GM19463 (cell line): Measurements from ENCODE around the gene PPA1.
"Not testable (repeated sequence)": the region's sequence is repeated elsewhere in the genome, so short reads cannot be mapped to it uniquely, and the experiment has no call there.

Source experiments
- ATAC-seq: cut with Tn5 transposase; IDR thresholded peaks from one replicate; pipeline ENCODE4 v1.9.1; 2021; ENCODE audit warnings: mild to moderate bottlenecking, moderate library complexity; ENCODE audit not compliant: unreplicated experiment

PPA1 gene

GRCh38 chr10:70175516-70175915 is 57.7 kb downstream of the PPA1 start:
- no peak for ATAC-seq

DNA sequence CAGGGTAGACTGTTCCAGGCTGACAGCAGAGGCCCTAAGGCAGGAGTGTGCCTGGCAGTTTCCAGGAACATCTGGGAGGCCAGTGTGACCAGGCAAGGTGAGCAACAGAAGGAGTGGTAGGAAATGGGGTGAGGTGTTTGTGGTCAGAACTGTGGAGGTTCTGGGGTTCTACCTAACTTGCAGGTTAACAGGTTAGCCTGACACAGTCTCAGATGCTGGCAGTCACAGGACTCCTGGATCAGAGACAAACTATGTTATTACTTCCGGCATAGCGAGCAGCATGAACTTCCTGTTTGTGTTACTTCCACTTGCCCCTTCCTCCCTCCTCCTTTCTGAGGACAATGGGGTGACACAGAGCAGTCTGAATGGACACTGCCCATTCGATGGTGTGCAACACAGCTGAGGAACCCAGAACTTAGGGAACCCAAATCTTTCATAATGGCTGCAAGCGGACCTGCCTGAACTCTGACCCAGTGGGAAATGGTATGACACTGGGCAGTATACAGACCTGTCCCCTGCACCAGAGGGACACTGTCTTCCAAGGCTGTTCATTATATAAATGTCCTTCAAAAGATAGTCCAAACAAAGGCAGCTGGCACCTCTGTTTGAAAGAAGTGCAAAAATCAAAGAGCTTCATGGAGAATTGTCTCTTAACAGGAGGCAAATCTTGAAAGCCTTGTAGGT is 59.0 kb downstream of the PPA1 start:
- ATAC-seq: no peak

DNA sequence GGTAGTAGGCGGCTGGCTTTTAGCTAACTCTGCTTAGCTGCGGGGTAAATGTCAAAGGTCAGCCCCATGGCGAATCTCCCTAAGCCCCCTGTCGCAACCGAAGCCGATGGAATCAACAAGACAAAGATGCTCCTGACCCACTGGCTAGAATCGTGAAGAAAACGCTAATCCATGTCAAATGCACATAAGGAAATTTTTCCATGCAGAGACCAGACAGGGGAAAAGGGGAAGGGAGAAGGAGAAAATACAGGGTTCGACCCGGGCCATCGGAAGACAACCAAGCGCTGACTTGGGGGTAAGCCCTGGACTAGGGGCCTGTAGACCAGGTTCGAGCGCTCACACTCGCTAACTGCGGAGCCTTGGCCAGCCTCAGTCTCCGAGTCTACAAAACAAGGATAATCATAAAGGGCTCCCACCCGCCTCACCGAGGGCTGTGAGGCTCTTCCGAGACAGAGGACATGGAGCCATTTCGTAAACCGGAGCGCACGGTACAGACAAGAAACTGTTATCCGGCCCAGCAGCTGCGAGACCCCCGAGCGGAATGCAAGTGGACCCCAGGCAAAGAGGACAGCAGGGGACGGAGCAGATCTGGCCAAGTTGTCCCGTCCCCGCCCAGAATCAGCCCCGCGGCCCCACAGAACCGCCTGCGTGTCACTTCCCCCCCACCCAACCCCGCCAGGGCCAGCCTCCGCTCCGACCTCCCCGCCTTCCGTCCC is 63.4 kb downstream of the PPA1 start:
- no peak for ATAC-seq

GRCh38 chr10:70169011-70169410 is 64.2 kb downstream of the PPA1 start:
- no peak for ATAC-seq

DNA sequence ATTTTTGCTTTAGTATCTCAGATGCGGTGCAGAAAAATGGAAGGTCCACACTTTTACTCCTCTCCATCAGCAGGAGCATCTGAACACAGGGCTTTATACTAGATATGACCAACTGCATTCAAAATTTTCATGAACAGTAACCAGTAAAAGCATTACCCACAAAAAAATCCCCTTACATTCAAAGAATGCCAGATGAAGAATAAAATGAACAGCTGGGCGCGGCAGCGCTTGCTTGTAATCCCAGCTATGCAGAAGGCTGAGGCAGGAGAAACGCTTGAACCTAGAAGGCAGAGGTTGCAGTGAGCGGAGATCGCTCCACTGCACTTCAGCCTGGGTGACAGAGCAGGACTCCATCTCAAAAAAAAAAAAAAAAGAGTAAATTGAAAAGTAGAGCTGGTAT is 66.0 kb downstream of the PPA1 start:
- no peak for ATAC-seq

GRCh38 chr10:70166394-70166793 is 66.8 kb downstream of the PPA1 start:
- no peak for ATAC-seq

GRCh38 chr10:70164163-70164562 is 69.1 kb downstream of the PPA1 start:
- ATAC-seq: no peak

DNA sequence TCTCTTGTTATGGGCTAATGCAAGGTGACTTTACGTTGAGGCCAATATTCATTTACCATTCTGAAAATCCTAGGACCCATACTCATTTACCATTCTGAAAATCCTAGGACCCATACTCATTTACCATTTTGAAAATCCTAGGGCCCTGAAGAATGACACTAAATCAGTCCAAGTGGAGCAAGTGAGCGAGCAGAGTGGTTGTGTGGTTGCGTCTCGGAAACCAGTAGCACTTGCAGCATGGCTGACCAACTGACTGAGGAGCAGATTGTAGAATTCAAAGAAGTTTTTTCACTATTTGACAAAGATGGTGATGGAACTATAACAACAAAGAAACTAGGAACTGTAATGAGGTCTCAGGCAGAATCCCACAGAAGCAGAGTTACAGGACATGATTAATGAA is 69.8 kb downstream of the PPA1 start:
- ATAC-seq: no peak

- ATAC-seq: peak; percentile 91
Measured at GRCh38 chr10:70162892-70163201, 70.4 kb downstream of the PPA1 start.

- peak; percentile 26 for ATAC-seq
Measured at GRCh38 chr10:70162151-70162891, 70.9 kb downstream of the PPA1 start.

DNA sequence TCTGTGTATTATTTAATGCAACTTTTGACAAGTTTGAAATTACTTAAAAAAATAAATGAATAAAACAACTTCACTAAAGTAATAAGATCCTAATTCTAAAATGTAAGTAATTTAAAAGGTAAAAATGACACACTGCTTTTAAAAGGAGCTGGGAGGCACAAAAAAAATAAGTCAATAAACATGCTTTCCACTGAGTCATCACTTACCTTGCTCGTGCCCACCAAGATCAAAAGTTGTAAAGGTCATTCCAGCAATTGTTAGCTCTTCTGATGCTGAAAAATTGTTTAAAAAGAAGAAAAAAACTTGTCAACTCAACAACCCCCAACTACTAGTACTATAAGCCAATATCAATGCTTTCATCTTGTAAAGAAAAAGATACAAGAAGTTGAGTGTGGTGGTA is 72.4 kb downstream of the PPA1 start:
- no peak for ATAC-seq

DNA sequence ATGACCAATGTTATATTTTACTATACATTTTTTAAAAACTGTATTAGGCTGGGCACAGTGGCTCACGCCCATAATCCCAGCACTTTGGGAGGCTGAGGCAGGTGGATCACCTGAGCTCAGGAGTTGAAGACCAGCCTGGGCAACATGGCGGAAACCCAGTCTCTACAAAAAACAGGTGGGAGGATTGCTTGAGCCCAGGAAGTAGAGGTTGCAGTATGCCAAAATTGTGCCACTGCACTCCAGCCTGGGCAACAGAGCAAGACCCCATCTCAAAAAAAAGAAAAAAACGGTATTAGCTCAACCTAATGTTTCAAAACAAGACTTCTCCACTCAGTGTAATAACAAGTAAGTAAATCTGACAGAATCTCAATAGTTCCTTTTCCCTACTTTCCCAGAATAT is 73.9 kb downstream of the PPA1 start:
- ATAC-seq: not testable (repeated sequence)

DNA sequence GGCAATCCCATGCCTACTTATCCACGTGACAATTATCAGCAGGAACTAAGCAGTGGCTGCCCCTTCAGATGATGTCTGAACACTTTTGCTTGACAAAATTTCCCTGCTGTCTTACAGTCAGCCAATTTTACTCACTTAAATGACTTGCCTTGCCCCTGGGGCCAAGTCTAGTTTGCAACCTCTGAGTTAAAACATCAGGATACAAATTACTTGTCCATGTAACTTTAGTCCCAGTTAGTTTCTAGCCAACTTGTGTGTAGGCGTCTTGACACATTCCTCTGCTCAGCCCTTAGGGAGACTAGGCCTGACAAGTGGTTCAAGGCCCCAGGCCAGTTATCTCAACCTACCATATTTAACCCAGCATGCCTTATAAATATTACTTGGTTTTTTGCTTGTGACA is 75.1 kb downstream of the PPA1 start:
- ATAC-seq: no peak

DNA sequence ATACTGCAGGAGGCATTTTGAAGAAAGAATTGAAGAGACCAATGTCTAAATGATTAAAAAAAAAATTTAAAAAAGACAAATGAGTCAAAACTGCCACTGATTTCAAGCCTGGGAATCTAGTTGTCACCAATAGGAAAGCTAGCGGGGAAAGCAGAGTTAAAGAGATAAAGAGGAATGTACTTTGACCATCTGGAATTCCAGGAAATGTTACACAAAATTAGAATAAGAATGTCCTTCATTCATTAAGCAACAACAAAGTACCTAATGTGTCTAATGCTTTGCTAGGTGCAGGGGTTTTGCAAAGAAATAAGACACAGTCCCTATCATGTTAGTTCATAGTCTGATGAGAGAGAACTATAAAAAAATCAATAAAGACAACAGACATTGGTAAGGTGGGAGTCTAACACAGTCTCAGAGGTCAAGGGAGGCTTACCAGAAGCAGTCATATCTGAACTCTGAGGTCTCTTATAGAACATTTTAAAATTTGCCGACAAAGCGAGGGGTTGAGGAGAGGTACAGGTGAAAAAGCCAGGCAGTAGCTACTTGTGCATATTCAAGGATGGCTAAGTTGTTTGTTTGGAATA is 77.9 kb downstream of the PPA1 start:
- no peak for ATAC-seq
